ENCODE measurements around the gene PTPN6. TPM values are rescaled to one million over a fixed set of nuclear protein-coding genes. Genes with fewer than 3 reads are reported as not detected.

The PTPN6 gene
- total RNA-seq, 1 donor from 2014 or later = 26.2 TPM

- Mint-ChIP-seq H3K4me1 (peaks cover 33% of the 10 kb centered on the region), H3K36me3 (peaks cover 20% of the 10 kb centered on the region), H3K27me3 (ENCODE audit: low read depth) (no peaks in the 10 kb centered on the region), H3K9me3 (no peaks in the 10 kb centered on the region), H3K4me3 (peak overlapping the region; percentile 73), H3K27ac (peak overlapping the region; percentile 95)
- DNase-seq (ENCODE audit: low spot score in 2 of 2, unreplicated experiment in 2 of 2) = no peak
- peak; percentile 46 for TF ChIP-seq CTCF (IDR thresholded peaks at IDR 0.05; ENCODE audit: unreplicated experiment)
Measured at GRCh38 chr12:6938353-6939190, 12.6 kb upstream of the PTPN6 start.

- H3K4me1 Mint-ChIP-seq = peaks cover 32% of the 10 kb centered on the region
Measured at GRCh38 chr12:6939191-6939540, 12.0 kb upstream of the PTPN6 start.

GRCh38 chr12:6941267-6941666 lies 9.9 kb upstream of the PTPN6 start:
- DNase-seq (ENCODE audit: low spot score in 2 of 2, unreplicated experiment in 2 of 2) = no peak
- Mint-ChIP-seq H3K27me3 (ENCODE audit: low read depth) (no peaks in the 10 kb centered on the region), H3K9me3 (no peaks in the 10 kb centered on the region), H3K36me3 (peaks cover 12% of the 10 kb centered on the region), H3K4me1 (peaks cover 46% of the 10 kb centered on the region), H3K4me3 (peak overlapping the region; percentile 2), H3K27ac (peak overlapping the region; percentile 54)
- TF ChIP-seq CTCF (IDR thresholded peaks at IDR 0.05; ENCODE audit: unreplicated experiment) = no peak

More at GRCh38 chr12:6939191-6939540, 12.0 kb upstream of the PTPN6 start:
- TF ChIP-seq CTCF (IDR thresholded peaks at IDR 0.05; ENCODE audit: unreplicated experiment) = no peak
- H3K36me3 Mint-ChIP-seq = peaks cover 16% of the 10 kb centered on the region
- no peak for DNase-seq (ENCODE audit: low spot score in 2 of 2, unreplicated experiment in 2 of 2)
- no peaks in the 10 kb centered on the region for H3K9me3 Mint-ChIP-seq
- H3K27me3 Mint-ChIP-seq (ENCODE audit: low read depth) = no peaks in the 10 kb centered on the region
- H3K27ac Mint-ChIP-seq = peak overlapping the region; percentile 89
- peak overlapping the region; percentile 13 for H3K4me3 Mint-ChIP-seq

- H3K27me3 Mint-ChIP-seq (ENCODE audit: low read depth) = no peaks in the 10 kb centered on the region
- peaks cover 9% of the 10 kb centered on the region for H3K36me3 Mint-ChIP-seq
- H3K27ac Mint-ChIP-seq = no peak overlapping the region
- no peak overlapping the region for H3K4me3 Mint-ChIP-seq
- DNase-seq (ENCODE audit: low spot score in 2 of 2, unreplicated experiment in 2 of 2) = no peak
- peaks cover 49% of the 10 kb centered on the region for H3K4me1 Mint-ChIP-seq
- TF ChIP-seq CTCF (IDR thresholded peaks at IDR 0.05; ENCODE audit: unreplicated experiment) = no peak
- no peaks in the 10 kb centered on the region for H3K9me3 Mint-ChIP-seq
Measured at GRCh38 chr12:6941782-6942181, 9.4 kb upstream of the PTPN6 start.

- Mint-ChIP-seq H3K27me3 (ENCODE audit: low read depth) (no peaks in the 10 kb centered on the region), H3K4me1 (peaks cover 52% of the 10 kb centered on the region), H3K4me3 (no peak overlapping the region), H3K9me3 (no peaks in the 10 kb centered on the region), H3K27ac (peak overlapping the region; percentile 86), H3K36me3 (peaks cover 9% of the 10 kb centered on the region)
- no peak for TF ChIP-seq CTCF (IDR thresholded peaks at IDR 0.05; ENCODE audit: unreplicated experiment)
- no peak for DNase-seq (ENCODE audit: low spot score in 2 of 2, unreplicated experiment in 2 of 2)
Measured at GRCh38 chr12:6942331-6942665, 8.9 kb upstream of the PTPN6 start.

All from mesothelial cell of epicardium (in vitro differentiated cells).